ENCODE results near the gene MYOG. TPM values are rescaled to one million over a fixed set of nuclear protein-coding genes. Genes with fewer than 3 reads are reported as not detected.

The MYOG gene
- total and polyA plus RNA-seq, 2 of the 13 experiments (the other 11 are each of a cell fraction or from before 2014, with no cell fraction given): not detected

GRCh38 chr1:203058676-203058935 lies 27.2 kb downstream of the MYOG start (continued):
- TF ChIP-seq ZXDC (CRISPR knock-in tag; IDR thresholded peaks at IDR 0.05): no peak

- no peak overlapping the region for H3K4me2 ChIP-seq (ENCODE audit: low read depth, low read length)
- ChIA-PET POLR2A (no interaction called here), CTCF (ENCODE audit: low intra/inter-chr PET ratio, low total read pairs) (no interaction called here)
- FAIRE-seq (no peak), DNase-seq (ENCODE audit: low spot score) (no peak), ATAC-seq (no peak)
- WGBS (ENCODE audit: low lambda C conversion rate): 14% methylated on average over 9 of the region's 10 CpGs
- H3K4me3 ChIP-seq (replicated peaks in 1 of 3; ENCODE audit: insufficient read depth in 1 of 3, low read depth in 2 of 3, low read length in 3 of 3): no peak overlapping the region
- no peaks in the 10 kb centered on the region for H3K9me3 ChIP-seq (ENCODE audit: low read length)
- no TSS peak for BruUV-seq (replicated peaks)
- H4K20me1 ChIP-seq (ENCODE audit: insufficient read depth, low read length): no peaks in the 10 kb centered on the region
- no peak overlapping the region for H2AFZ ChIP-seq (ENCODE audit: low read length)
- intact Hi-C loops (cut with micrococcal nuclease; ENCODE audit: unreplicated experiment) (no loop called here), in situ Hi-C loops (cut with HindIII; ENCODE audit: extremely low pct_ligation_motif_present, low pct_unique_long_range_greater_than_20kb) (no loop called here)
- H3K27ac ChIP-seq (ENCODE audit: extremely low read length, insufficient read depth, low read length): no peak overlapping the region
- H3K4me1 ChIP-seq (ENCODE audit: insufficient read depth, low read length): peaks cover 10% of the 10 kb centered on the region
- H3K36me3 ChIP-seq (replicated peaks in 1 of 2; ENCODE audit: control insufficient read depth in 1 of 2, insufficient read depth in 2 of 2, low read length in 2 of 2): no peaks in the 10 kb centered on the region
- H3K79me2 ChIP-seq (ENCODE audit: insufficient read depth, low read length): no peaks in the 10 kb centered on the region
- H3K9ac ChIP-seq (ENCODE audit: insufficient read depth, low read depth, low read length): no peak overlapping the region
- no peak for TF ChIP-seq SMAD1 (CRISPR knock-in tag; IDR thresholded peaks at IDR 0.05; ENCODE audit: borderline replicate concordance, low read depth)
- TF ChIP-seq, protein P1, sequence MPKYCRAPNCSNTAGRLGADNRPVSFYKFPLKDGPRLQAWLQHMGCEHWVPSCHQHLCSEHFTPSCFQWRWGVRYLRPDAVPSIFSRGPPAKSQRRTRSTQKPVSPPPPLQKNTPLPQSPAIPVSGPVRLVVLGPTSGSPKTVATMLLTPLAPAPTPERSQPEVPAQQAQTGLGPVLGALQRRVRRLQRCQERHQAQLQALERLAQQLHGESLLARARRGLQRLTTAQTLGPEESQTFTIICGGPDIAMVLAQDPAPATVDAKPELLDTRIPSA (CRISPR knock-in tag; IDR thresholded peaks at IDR 0.05; ENCODE audit: borderline replicate concordance): no peak
- TF ChIP-seq GFI1 (CRISPR knock-in tag; IDR thresholded peaks at IDR 0.05; ENCODE audit: borderline replicate concordance): no peak
- TF ChIP-seq ZFP90 (CRISPR knock-in tag; IDR thresholded peaks at IDR 0.05; ENCODE audit: borderline replicate concordance): no peak
- TF ChIP-seq ZNF180 (CRISPR knock-in tag; IDR thresholded peaks at IDR 0.05; ENCODE audit: borderline replicate concordance, low read depth): no peak
- no peak for TF ChIP-seq POLR2AphosphoS5 (IDR thresholded peaks at IDR 0.05; ENCODE audit: low read depth, low read length)
- TF ChIP-seq ZNF615 (CRISPR knock-in tag; IDR thresholded peaks at IDR 0.05; ENCODE audit: borderline replicate concordance): no peak
- TF ChIP-seq ZNF678 (CRISPR knock-in tag; IDR thresholded peaks at IDR 0.05): no peak
- no peak for TF ChIP-seq CHCHD3 (CRISPR knock-in tag; IDR thresholded peaks at IDR 0.05)
- TF ChIP-seq ZNF605 (CRISPR knock-in tag; IDR thresholded peaks at IDR 0.05): no peak
- no peak for TF ChIP-seq KAT8 (CRISPR knock-in tag; IDR thresholded peaks at IDR 0.05)
- no peak for TF ChIP-seq SRY (CRISPR knock-in tag; IDR thresholded peaks at IDR 0.05)
- TF ChIP-seq ZNF577 (CRISPR knock-in tag; IDR thresholded peaks at IDR 0.05; ENCODE audit: borderline replicate concordance, low read depth): no peak
- no peak for TF ChIP-seq SMYD3 (CRISPR knock-in tag; IDR thresholded peaks at IDR 0.05)
- TF ChIP-seq ZC3H4 (CRISPR knock-in tag; IDR thresholded peaks at IDR 0.05; ENCODE audit: borderline replicate concordance): no peak
- no peak for TF ChIP-seq ZNF724P (CRISPR knock-in tag; IDR thresholded peaks at IDR 0.05; ENCODE audit: borderline replicate concordance)
- TF ChIP-seq PAF1 (CRISPR knock-in tag; IDR thresholded peaks at IDR 0.05): no peak
- H3K27me3 ChIP-seq (ENCODE audit: control insufficient read depth in 1 of 2, insufficient read depth in 2 of 2, low read length in 2 of 2): peaks cover 0 to 1% of the 10 kb centered on the region in 2 experiments; a peak in 2 of 5 replicates
These were observed 27.7 kb downstream of the MYOG start for GRCh38 chr1:203057911-203058675.
